Measurements from ENCODE around the gene LTBP1.

DNA sequence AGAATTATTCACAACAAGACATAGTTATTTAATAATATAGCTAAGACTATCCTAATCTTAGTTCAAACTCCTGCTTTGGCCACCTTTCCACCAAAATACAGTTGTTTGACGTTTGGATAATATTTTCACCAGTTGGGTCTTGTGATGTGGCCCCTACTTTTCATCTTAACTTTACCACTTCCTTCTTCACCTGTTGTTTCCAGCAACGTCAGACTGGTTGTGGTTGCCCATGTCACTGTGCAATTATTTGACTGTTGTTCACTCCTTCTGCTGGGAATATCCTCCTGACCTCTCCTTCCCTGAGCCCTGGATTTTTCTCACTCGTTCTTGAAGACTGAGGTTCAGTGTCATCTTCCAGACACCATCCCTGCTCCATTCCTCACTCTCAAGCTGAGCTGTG, 397.5 kb downstream of the LTBP1 start:
- TF ChIP-seq, protein P1, sequence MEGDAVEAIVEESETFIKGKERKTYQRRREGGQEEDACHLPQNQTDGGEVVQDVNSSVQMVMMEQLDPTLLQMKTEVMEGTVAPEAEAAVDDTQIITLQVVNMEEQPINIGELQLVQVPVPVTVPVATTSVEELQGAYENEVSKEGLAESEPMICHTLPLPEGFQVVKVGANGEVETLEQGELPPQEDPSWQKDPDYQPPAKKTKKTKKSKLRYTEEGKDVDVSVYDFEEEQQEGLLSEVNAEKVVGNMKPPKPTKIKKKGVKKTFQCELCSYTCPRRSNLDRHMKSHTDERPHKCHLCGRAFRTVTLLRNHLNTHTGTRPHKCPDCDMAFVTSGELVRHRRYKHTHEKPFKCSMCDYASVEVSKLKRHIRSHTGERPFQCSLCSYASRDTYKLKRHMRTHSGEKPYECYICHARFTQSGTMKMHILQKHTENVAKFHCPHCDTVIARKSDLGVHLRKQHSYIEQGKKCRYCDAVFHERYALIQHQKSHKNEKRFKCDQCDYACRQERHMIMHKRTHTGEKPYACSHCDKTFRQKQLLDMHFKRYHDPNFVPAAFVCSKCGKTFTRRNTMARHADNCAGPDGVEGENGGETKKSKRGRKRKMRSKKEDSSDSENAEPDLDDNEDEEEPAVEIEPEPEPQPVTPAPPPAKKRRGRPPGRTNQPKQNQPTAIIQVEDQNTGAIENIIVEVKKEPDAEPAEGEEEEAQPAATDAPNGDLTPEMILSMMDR (IDR thresholded peaks at IDR 0.05): no peak
- TF ChIP-seq, protein P2, sequence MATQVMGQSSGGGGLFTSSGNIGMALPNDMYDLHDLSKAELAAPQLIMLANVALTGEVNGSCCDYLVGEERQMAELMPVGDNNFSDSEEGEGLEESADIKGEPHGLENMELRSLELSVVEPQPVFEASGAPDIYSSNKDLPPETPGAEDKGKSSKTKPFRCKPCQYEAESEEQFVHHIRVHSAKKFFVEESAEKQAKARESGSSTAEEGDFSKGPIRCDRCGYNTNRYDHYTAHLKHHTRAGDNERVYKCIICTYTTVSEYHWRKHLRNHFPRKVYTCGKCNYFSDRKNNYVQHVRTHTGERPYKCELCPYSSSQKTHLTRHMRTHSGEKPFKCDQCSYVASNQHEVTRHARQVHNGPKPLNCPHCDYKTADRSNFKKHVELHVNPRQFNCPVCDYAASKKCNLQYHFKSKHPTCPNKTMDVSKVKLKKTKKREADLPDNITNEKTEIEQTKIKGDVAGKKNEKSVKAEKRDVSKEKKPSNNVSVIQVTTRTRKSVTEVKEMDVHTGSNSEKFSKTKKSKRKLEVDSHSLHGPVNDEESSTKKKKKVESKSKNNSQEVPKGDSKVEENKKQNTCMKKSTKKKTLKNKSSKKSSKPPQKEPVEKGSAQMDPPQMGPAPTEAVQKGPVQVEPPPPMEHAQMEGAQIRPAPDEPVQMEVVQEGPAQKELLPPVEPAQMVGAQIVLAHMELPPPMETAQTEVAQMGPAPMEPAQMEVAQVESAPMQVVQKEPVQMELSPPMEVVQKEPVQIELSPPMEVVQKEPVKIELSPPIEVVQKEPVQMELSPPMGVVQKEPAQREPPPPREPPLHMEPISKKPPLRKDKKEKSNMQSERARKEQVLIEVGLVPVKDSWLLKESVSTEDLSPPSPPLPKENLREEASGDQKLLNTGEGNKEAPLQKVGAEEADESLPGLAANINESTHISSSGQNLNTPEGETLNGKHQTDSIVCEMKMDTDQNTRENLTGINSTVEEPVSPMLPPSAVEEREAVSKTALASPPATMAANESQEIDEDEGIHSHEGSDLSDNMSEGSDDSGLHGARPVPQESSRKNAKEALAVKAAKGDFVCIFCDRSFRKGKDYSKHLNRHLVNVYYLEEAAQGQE (IDR thresholded peaks at IDR 0.05): no peak
- no peak for TF ChIP-seq HDAC2 (IDR thresholded peaks at IDR 0.05)
- no peak for TF ChIP-seq SREBF2 (IDR thresholded peaks at IDR 0.05)
- no peak for TF ChIP-seq RAD21 (conservative IDR thresholded peaks at IDR 0.05 in 1 of 2, IDR thresholded peaks at IDR 0.05 in 1 of 2)
- TF ChIP-seq POLR2A (IDR thresholded peaks at IDR 0.05; ENCODE audit: low read length): no peak
- TF ChIP-seq EP300 (IDR thresholded peaks at IDR 0.05): no peak
- no peak for TF ChIP-seq CBX8 (IDR thresholded peaks at IDR 0.05)
- TF ChIP-seq MAFK (IDR thresholded peaks at IDR 0.05; ENCODE audit: partially characterized antibody): no peak
- no peak for TF ChIP-seq RARB (CRISPR knock-in tag; IDR thresholded peaks at IDR 0.05)
- TF ChIP-seq BHLHE40 (IDR thresholded peaks at IDR 0.05; ENCODE audit: low read depth, low read length): no peak
- TF ChIP-seq, protein P3, sequence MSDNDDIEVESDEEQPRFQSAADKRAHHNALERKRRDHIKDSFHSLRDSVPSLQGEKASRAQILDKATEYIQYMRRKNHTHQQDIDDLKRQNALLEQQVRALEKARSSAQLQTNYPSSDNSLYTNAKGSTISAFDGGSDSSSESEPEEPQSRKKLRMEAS (IDR thresholded peaks at IDR 0.05): no peak
- no peak for TF ChIP-seq GATA3 (IDR thresholded peaks at IDR 0.05; ENCODE audit: borderline replicate concordance)
- TF ChIP-seq, protein P4, sequence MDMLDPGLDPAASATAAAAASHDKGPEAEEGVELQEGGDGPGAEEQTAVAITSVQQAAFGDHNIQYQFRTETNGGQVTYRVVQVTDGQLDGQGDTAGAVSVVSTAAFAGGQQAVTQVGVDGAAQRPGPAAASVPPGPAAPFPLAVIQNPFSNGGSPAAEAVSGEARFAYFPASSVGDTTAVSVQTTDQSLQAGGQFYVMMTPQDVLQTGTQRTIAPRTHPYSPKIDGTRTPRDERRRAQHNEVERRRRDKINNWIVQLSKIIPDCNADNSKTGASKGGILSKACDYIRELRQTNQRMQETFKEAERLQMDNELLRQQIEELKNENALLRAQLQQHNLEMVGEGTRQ (IDR thresholded peaks at IDR 0.05): no peak
